HEK293 (cell line): ENCODE results near the gene KLK15.

ENCODE experiments used
- KLF16 ChIP-seq: fragments of 450-650 bp; formaldehyde crosslinking; IDR thresholded peaks from 2 replicates; pipeline ENCODE4 v1.5.1; 2017; ENCODE audit warnings: missing biosample characterization, missing genetic modification characterization
- MEIS1 ChIP-seq: sonication (generic); formaldehyde crosslinking; IDR thresholded peaks from 2 replicates; pipeline ENCODE4 v1.8.1; 2022; ENCODE audit warnings: missing genetic modification reagents, mild to moderate bottlenecking, borderline replicate concordance
- MYNN ChIP-seq: fragments of 450-650 bp; formaldehyde crosslinking; IDR thresholded peaks from 2 replicates; pipeline ENCODE4 v1.5.1; 2016; ENCODE audit warnings: missing biosample characterization, missing genetic modification characterization, borderline replicate concordance
- RBAK ChIP-seq: fragments of 450-650 bp; formaldehyde crosslinking; IDR thresholded peaks from 2 replicates; pipeline ENCODE4 v1.5.1; 2016; ENCODE audit warnings: missing biosample characterization, missing genetic modification characterization
- SP3 ChIP-seq: fragments of 450-650 bp; formaldehyde crosslinking; IDR thresholded peaks from 2 replicates; pipeline ENCODE4 v1.5.1; 2016; ENCODE audit warnings: missing biosample characterization, missing genetic modification characterization
- ZNF211 ChIP-seq: fragments of 450-650 bp; formaldehyde crosslinking; IDR thresholded peaks from 2 replicates; pipeline ENCODE4 v1.5.1; 2016; ENCODE audit warnings: low read depth, missing biosample characterization, missing genetic modification characterization
- ZNF24 ChIP-seq: fragments of 450-650 bp; formaldehyde crosslinking; IDR thresholded peaks from 2 replicates; pipeline ENCODE4 v1.5.1; 2016; ENCODE audit warnings: missing biosample characterization, missing genetic modification characterization
- ZNF335 ChIP-seq: fragments of 450-650 bp; formaldehyde crosslinking; conservative IDR thresholded peaks from 2 replicates; pipeline ENCODE4 v1.5.1; 2016; ENCODE audit warnings: missing biosample characterization, missing genetic modification characterization
- ZNF354C ChIP-seq: fragments of 450-650 bp; formaldehyde crosslinking; IDR thresholded peaks from 2 replicates; pipeline ENCODE4 v1.5.1; 2016; ENCODE audit warnings: missing biosample characterization, missing genetic modification characterization, low read depth, borderline replicate concordance
- ZNF366 ChIP-seq: fragments of 450-650 bp; formaldehyde crosslinking; conservative IDR thresholded peaks from 2 replicates; pipeline ENCODE4 v1.5.1; 2016; ENCODE audit warnings: missing biosample characterization, missing genetic modification characterization
- ZNF37A ChIP-seq: fragments of 450-650 bp; IDR thresholded peaks from 2 replicates; pipeline ENCODE4 v1.5.1; 2018; ENCODE audit warnings: missing biosample characterization, missing genetic modification characterization
- ZNF404 ChIP-seq: fragments of 450-650 bp; formaldehyde crosslinking; IDR thresholded peaks from 2 replicates; pipeline ENCODE4 v1.5.1; 2017; ENCODE audit warnings: missing biosample characterization, missing genetic modification characterization
- ZNF473 ChIP-seq: fragments of 450-650 bp; formaldehyde crosslinking; IDR thresholded peaks from 2 replicates; pipeline ENCODE4 v1.5.1; 2017; ENCODE audit warnings: missing biosample characterization, missing genetic modification characterization
- ZNF529 ChIP-seq: fragments of 450-650 bp; formaldehyde crosslinking; IDR thresholded peaks from 2 replicates; pipeline ENCODE4 v1.5.1; 2017; ENCODE audit warnings: missing genetic modification characterization, missing biosample characterization; ENCODE audit not compliant: insufficient replicate concordance
- ZNF621 ChIP-seq: fragments of 450-650 bp; formaldehyde crosslinking; IDR thresholded peaks from 2 replicates; pipeline ENCODE4 v1.5.1; 2017; ENCODE audit warnings: missing biosample characterization, missing genetic modification characterization
- ZNF658 ChIP-seq: fragments of 450-650 bp; formaldehyde crosslinking; IDR thresholded peaks from 2 replicates; pipeline ENCODE4; 2016; ENCODE audit warnings: missing biosample characterization, missing genetic modification characterization
- ZNF664 ChIP-seq: fragments of 450-650 bp; formaldehyde crosslinking; IDR thresholded peaks from 2 replicates; pipeline ENCODE4 v1.5.1; 2016; ENCODE audit warnings: missing biosample characterization, missing genetic modification characterization
- ZNF768 ChIP-seq: fragments of 450-650 bp; formaldehyde crosslinking; IDR thresholded peaks from 2 replicates; pipeline ENCODE4 v1.5.1; 2018; ENCODE audit warnings: missing biosample characterization, mild to moderate bottlenecking, missing genetic modification characterization
- ZNF785 ChIP-seq: fragments of 450-650 bp; formaldehyde crosslinking; IDR thresholded peaks from 2 replicates; pipeline ENCODE4 v1.5.1; 2016; ENCODE audit warnings: missing biosample characterization, missing genetic modification characterization
- ZNF837 ChIP-seq: fragments of 450-650 bp; formaldehyde crosslinking; IDR thresholded peaks from 2 replicates; pipeline ENCODE4 v1.5.1; 2016; ENCODE audit warnings: missing biosample characterization, missing genetic modification characterization
- ZSCAN16 ChIP-seq: fragments of 450-650 bp; formaldehyde crosslinking; IDR thresholded peaks from 2 replicates; pipeline ENCODE4 v1.5.1; 2016; ENCODE audit warnings: missing biosample characterization, missing genetic modification characterization
- TF ChIP-seq, protein P1 (sequence below): fragments of 450-650 bp; formaldehyde crosslinking; IDR thresholded peaks from 2 replicates; pipeline ENCODE4 v1.5.1; 2016; ENCODE audit warnings: missing biosample characterization, missing genetic modification characterization
- TF ChIP-seq, protein P2 (sequence below): fragments of 450-650 bp; formaldehyde crosslinking; IDR thresholded peaks from 2 replicates; pipeline ENCODE4 v1.5.1; 2017; ENCODE audit warnings: missing biosample characterization, missing genetic modification characterization
- TF ChIP-seq, protein P3 (sequence below): fragments of 450-650 bp; formaldehyde crosslinking; IDR thresholded peaks from 2 replicates; pipeline ENCODE4 v1.5.1; 2016; ENCODE audit warnings: missing biosample characterization, missing genetic modification characterization, borderline replicate concordance
- TF ChIP-seq, protein P4 (sequence below): fragments of 450-650 bp; formaldehyde crosslinking; IDR thresholded peaks from 2 replicates; pipeline ENCODE4 v1.5.1; 2017; ENCODE audit warnings: missing biosample characterization, missing genetic modification characterization
- TF ChIP-seq, protein P5 (sequence below): fragments of 450-650 bp; formaldehyde crosslinking; IDR thresholded peaks from 2 replicates; pipeline ENCODE4; 2016; ENCODE audit warnings: missing biosample characterization, missing genetic modification characterization
- TF ChIP-seq, protein P6 (sequence below): fragments of 450-650 bp; formaldehyde crosslinking; conservative IDR thresholded peaks from 2 replicates; pipeline ENCODE4 v1.5.1; 2016; ENCODE audit warnings: low read depth, missing biosample characterization, missing genetic modification characterization
- TF ChIP-seq, protein P7 (sequence below): fragments of 450-650 bp; formaldehyde crosslinking; IDR thresholded peaks from 2 replicates; pipeline ENCODE4 v1.5.1; 2017; ENCODE audit warnings: missing biosample characterization, missing genetic modification characterization

The KLK15 gene

DNA sequence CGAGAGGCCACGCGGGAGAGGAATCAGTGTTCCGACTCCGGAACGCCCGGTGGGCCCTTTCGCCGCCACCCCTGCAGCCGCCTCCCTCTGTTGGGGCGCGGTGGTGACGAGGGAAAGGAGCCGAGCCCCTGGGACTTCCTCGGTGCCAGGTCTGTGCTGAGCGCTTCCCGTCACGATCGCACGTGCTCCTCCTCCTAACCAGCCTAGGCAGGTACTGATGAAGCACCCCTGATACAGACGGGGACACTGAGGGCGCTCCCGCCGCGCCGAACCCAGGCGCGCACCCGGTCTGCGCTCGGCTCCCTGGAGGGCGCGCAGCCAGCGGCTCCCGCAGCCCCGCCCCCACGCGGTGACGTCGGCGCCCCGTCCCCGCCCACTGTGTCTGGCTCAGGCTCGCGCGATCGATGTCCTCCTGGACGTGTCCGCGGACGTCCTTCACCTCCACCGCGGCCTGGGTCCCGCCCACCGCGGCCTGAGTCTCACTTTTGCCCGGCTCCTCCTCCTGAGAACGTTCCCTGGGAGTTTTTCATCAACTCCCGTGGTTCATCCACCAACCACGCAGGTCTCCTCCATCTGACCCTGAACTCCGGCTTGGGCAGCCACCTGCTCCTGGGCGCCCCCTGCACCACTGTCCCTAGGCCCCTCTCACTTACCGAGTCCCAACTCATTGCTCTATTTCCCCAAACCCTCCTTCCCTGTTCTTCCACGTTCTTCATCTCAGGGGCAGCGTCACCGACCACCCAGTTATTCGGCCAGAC, 2.6 kb upstream of the KLK15 start (continued):
- TF ChIP-seq, protein P1, sequence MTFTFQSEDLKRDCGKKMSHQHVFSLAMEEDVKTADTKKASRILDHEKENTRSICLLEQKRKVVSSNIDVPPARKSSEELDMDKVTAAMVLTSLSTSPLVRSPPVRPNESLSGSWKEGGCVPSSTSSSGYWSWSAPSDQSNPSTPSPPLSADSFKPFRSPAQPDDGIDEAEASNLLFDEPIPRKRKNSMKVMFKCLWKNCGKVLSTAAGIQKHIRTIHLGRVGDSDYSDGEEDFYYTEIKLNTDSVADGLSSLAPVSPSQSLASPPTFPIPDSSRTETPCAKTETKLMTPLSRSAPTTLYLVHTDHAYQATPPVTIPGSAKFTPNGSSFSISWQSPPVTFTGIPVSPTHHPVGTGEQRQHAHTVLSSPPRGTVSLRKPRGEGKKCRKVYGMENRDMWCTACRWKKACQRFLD (tag by site-specific recombination) = no peak
- TF ChIP-seq, protein P2, sequence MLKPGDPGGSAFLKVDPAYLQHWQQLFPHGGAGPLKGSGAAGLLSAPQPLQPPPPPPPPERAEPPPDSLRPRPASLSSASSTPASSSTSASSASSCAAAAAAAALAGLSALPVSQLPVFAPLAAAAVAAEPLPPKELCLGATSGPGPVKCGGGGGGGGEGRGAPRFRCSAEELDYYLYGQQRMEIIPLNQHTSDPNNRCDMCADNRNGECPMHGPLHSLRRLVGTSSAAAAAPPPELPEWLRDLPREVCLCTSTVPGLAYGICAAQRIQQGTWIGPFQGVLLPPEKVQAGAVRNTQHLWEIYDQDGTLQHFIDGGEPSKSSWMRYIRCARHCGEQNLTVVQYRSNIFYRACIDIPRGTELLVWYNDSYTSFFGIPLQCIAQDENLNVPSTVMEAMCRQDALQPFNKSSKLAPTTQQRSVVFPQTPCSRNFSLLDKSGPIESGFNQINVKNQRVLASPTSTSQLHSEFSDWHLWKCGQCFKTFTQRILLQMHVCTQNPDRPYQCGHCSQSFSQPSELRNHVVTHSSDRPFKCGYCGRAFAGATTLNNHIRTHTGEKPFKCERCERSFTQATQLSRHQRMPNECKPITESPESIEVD (tag by site-specific recombination) = no peak
- TF ChIP-seq ZNF211 (no peak), SP3 (tag by site-specific recombination) (peak; percentile 67), ZNF335 (peak; percentile 91), ZNF354C (tag by site-specific recombination) (no peak), ZNF621 (no peak), ZNF404 (no peak), ZNF664 (tag by site-specific recombination) (no peak), ZNF24 (tag by site-specific recombination) (0 out of 2 replicates have a peak, but pooled peaks have one; percentile 21), RBAK (tag by site-specific recombination) (no peak), ZNF529 (no peak), ZNF37A (tag by site-specific recombination) (no peak), ZNF658 (tag by site-specific recombination) (no peak), ZNF768 (tag by site-specific recombination) (no peak), KLF16 (tag by site-specific recombination) (0 out of 2 replicates have a peak, but pooled peaks have one; percentile 10), ZNF785 (tag by site-specific recombination) (no peak), ZSCAN16 (no peak), ZNF366 (tag by site-specific recombination) (peak; percentile 68; the same call in 1 of the 2 replicates), ZNF473 (tag by site-specific recombination) (no peak), MYNN (tag by site-specific recombination) (no peak), ZNF837 (no peak), MEIS1 (no peak)
- TF ChIP-seq, protein P3, sequence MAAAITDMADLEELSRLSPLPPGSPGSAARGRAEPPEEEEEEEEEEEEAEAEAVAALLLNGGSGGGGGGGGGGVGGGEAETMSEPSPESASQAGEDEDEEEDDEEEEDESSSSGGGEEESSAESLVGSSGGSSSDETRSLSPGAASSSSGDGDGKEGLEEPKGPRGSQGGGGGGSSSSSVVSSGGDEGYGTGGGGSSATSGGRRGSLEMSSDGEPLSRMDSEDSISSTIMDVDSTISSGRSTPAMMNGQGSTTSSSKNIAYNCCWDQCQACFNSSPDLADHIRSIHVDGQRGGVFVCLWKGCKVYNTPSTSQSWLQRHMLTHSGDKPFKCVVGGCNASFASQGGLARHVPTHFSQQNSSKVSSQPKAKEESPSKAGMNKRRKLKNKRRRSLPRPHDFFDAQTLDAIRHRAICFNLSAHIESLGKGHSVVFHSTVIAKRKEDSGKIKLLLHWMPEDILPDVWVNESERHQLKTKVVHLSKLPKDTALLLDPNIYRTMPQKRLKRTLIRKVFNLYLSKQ (tag by site-specific recombination) = no peak
- TF ChIP-seq, protein P4, sequence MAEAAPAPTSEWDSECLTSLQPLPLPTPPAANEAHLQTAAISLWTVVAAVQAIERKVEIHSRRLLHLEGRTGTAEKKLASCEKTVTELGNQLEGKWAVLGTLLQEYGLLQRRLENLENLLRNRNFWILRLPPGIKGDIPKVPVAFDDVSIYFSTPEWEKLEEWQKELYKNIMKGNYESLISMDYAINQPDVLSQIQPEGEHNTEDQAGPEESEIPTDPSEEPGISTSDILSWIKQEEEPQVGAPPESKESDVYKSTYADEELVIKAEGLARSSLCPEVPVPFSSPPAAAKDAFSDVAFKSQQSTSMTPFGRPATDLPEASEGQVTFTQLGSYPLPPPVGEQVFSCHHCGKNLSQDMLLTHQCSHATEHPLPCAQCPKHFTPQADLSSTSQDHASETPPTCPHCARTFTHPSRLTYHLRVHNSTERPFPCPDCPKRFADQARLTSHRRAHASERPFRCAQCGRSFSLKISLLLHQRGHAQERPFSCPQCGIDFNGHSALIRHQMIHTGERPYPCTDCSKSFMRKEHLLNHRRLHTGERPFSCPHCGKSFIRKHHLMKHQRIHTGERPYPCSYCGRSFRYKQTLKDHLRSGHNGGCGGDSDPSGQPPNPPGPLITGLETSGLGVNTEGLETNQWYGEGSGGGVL (tag by site-specific recombination) = no peak
- TF ChIP-seq, protein P5, sequence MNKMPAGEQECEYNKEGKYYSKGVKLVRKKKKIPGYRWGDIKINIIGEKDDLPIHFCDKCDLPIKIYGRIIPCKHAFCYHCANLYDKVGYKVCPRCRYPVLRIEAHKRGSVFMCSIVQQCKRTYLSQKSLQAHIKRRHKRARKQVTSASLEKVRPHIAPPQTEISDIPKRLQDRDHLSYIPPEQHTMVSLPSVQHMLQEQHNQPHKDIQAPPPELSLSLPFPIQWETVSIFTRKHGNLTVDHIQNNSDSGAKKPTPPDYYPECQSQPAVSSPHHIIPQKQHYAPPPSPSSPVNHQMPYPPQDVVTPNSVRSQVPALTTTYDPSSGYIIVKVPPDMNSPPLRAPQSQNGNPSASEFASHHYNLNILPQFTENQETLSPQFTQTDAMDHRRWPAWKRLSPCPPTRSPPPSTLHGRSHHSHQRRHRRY (tag by site-specific recombination) = no peak
- TF ChIP-seq, protein P6, sequence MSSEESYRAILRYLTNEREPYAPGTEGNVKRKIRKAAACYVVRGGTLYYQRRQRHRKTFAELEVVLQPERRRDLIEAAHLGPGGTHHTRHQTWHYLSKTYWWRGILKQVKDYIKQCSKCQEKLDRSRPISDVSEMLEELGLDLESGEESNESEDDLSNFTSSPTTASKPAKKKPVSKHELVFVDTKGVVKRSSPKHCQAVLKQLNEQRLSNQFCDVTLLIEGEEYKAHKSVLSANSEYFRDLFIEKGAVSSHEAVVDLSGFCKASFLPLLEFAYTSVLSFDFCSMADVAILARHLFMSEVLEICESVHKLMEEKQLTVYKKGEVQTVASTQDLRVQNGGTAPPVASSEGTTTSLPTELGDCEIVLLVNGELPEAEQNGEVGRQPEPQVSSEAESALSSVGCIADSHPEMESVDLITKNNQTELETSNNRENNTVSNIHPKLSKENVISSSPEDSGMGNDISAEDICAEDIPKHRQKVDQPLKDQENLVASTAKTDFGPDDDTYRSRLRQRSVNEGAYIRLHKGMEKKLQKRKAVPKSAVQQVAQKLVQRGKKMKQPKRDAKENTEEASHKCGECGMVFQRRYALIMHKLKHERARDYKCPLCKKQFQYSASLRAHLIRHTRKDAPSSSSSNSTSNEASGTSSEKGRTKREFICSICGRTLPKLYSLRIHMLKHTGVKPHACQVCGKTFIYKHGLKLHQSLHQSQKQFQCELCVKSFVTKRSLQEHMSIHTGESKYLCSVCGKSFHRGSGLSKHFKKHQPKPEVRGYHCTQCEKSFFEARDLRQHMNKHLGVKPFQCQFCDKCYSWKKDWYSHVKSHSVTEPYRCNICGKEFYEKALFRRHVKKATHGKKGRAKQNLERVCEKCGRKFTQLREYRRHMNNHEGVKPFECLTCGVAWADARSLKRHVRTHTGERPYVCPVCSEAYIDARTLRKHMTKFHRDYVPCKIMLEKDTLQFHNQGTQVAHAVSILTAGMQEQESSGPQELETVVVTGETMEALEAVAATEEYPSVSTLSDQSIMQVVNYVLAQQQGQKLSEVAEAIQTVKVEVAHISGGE (tag by site-specific recombination) = peak; percentile 20; the same call in 1 of the 2 replicates
- TF ChIP-seq, protein P7, sequence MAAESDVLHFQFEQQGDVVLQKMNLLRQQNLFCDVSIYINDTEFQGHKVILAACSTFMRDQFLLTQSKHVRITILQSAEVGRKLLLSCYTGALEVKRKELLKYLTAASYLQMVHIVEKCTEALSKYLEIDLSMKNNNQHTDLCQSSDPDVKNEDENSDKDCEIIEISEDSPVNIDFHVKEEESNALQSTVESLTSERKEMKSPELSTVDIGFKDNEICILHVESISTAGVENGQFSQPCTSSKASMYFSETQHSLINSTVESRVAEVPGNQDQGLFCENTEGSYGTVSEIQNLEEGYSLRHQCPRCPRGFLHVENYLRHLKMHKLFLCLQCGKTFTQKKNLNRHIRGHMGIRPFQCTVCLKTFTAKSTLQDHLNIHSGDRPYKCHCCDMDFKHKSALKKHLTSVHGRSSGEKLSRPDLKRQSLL (tag by site-specific recombination) = no peak
